ENCODE results near the gene HOMER2. TPM values are rescaled to one million over a fixed set of nuclear protein-coding genes. Genes with fewer than 3 reads are reported as not detected.

HOMER2 gene
- total and polyA plus RNA-seq, 10 donors, result 2.1 to 24.3 (median 11.7) TPM

- no peak for TF ChIP-seq CTCF (IDR thresholded peaks at IDR 0.05 in 8 of 11, conservative IDR thresholded peaks at IDR 0.05 in 3 of 11)
- TF ChIP-seq POLR2AphosphoS5 (IDR thresholded peaks at IDR 0.05), result no peak
- TF ChIP-seq POLR2A (IDR thresholded peaks at IDR 0.05), result no peak
- Histone ChIP-seq H3K27ac (peak overlapping the region in 3 of 8 donors; percentile 60 to 64 (median 60)), H3K9me3 (no peaks in the 10 kb centered on the region), H3K36me3 (peaks cover 0 to 12% (median 0%) of the 10 kb centered on the region in 6 donors), H3K27me3 (replicated peaks in 1 of 7) (no peaks in the 10 kb centered on the region), H3K4me1 (peaks cover 0 to 16% (median 11%) of the 10 kb centered on the region in 6 donors), H3K4me3 (no peak overlapping the region)
- 88 to 96% (median 93%) methylated on average over 6 of the region's 6 CpGs for WGBS, 5 donors
- intact Hi-C loops (cut with DNase I; ENCODE audit: low total_unique reads), result no loop called here
- DNase-seq, result no peak
Observed at GRCh38 chr15:82999426-82999825, 46.9 kb upstream of the HOMER2 start.

- H3K4me1 ChIP-seq, result peaks cover 0 to 16% (median 11%) of the 10 kb centered on the region in 6 donors
- intact Hi-C loops (cut with DNase I; ENCODE audit: low total_unique reads), result no loop called here
- no peak for TF ChIP-seq POLR2A (IDR thresholded peaks at IDR 0.05)
- TF ChIP-seq CTCF (IDR thresholded peaks at IDR 0.05 in 8 of 11, conservative IDR thresholded peaks at IDR 0.05 in 3 of 11), result no peak
- TF ChIP-seq POLR2AphosphoS5 (IDR thresholded peaks at IDR 0.05), result no peak
Observed at GRCh38 chr15:82995938-82996337, 43.4 kb upstream of the HOMER2 start.

GRCh38 chr15:82995076-82995475, 42.6 kb upstream of the HOMER2 start:
- Histone ChIP-seq H3K36me3 (peaks cover 0 to 25% (median 9%) of the 10 kb centered on the region in 6 donors), H3K27me3 (replicated peaks in 1 of 7) (no peaks in the 10 kb centered on the region), H3K4me1 (peaks cover 0 to 9% (median 6%) of the 10 kb centered on the region in 6 donors), H3K27ac (no peak overlapping the region), H3K9me3 (no peaks in the 10 kb centered on the region), H3K4me3 (no peak overlapping the region)
- intact Hi-C loops (cut with DNase I; ENCODE audit: low total_unique reads), result no loop called here
- no peak for DNase-seq
- WGBS, 5 donors, result 88 to 92% (median 90%) methylated on average over 2 of the region's 2 CpGs
- TF ChIP-seq CTCF (IDR thresholded peaks at IDR 0.05 in 8 of 11, conservative IDR thresholded peaks at IDR 0.05 in 3 of 11) (no peak), POLR2A (IDR thresholded peaks at IDR 0.05) (no peak), POLR2AphosphoS5 (IDR thresholded peaks at IDR 0.05) (no peak)

More at GRCh38 chr15:82995938-82996337, 43.4 kb upstream of the HOMER2 start:
- 64 to 91% (median 80%) methylated on average over 3 of the region's 3 CpGs for WGBS, 5 donors
- H3K4me3 ChIP-seq, result no peak overlapping the region
- H3K36me3 ChIP-seq, result peaks cover 0 to 20% (median 6%) of the 10 kb centered on the region in 6 donors
- no peaks in the 10 kb centered on the region for H3K9me3 ChIP-seq
- no peak overlapping the region for H3K27ac ChIP-seq
- DNase-seq, result no peak
- H3K27me3 ChIP-seq (replicated peaks in 1 of 7), result no peaks in the 10 kb centered on the region

GRCh38 chr15:82993144-82993543, 40.6 kb upstream of the HOMER2 start:
- TF ChIP-seq POLR2AphosphoS5 (IDR thresholded peaks at IDR 0.05), result no peak
- TF ChIP-seq CTCF (IDR thresholded peaks at IDR 0.05 in 8 of 11, conservative IDR thresholded peaks at IDR 0.05 in 3 of 11), result no peak
- no peak for TF ChIP-seq POLR2A (IDR thresholded peaks at IDR 0.05)
- intact Hi-C loops (cut with DNase I; ENCODE audit: low total_unique reads), result no loop called here
- no peaks in the 10 kb centered on the region for H3K27me3 ChIP-seq (replicated peaks in 1 of 7)
- WGBS, 5 donors, result 80 to 92% (median 81%) methylated on average over 4 of the region's 4 CpGs
- H3K4me3 ChIP-seq, result no peak overlapping the region
- H3K9me3 ChIP-seq, result no peaks in the 10 kb centered on the region
- peaks cover 0 to 11% (median 0%) of the 10 kb centered on the region in 6 donors for H3K4me1 ChIP-seq
- no peak overlapping the region for H3K27ac ChIP-seq
- H3K36me3 ChIP-seq, result peaks cover 0 to 42% (median 20%) of the 10 kb centered on the region in 6 donors
- DNase-seq, result no peak
